SKM-1 treated with dmso at 0.1 percent for 144 hours (cell line): Measurements from ENCODE around the gene MMP28.

Experiments
- DNase-seq: peaks from one replicate; lab custom pipeline; 2025; ENCODE audit not compliant: unreplicated experiment; lab: John Stamatoyannopoulos, UW

Gene MMP28

GRCh38 chr17:35745246-35745645 is 50.2 kb downstream of the MMP28 start:
- no peak for DNase-seq

- DNase-seq = no peak
Observed at GRCh38 chr17:35744830-35745229, 50.6 kb downstream of the MMP28 start.

GRCh38 chr17:35743626-35744328 is 51.7 kb downstream of the MMP28 start:
- no peak for DNase-seq

GRCh38 chr17:35742896-35743477 is 52.5 kb downstream of the MMP28 start:
- DNase-seq = no peak

GRCh38 chr17:35742496-35742895 is 52.9 kb downstream of the MMP28 start:
- DNase-seq = no peak

GRCh38 chr17:35740997-35741931 is 54.2 kb downstream of the MMP28 start:
- DNase-seq = no peak

- no peak for DNase-seq
Observed at GRCh38 chr17:35740216-35740615, 55.2 kb downstream of the MMP28 start.

- DNase-seq = no peak
Observed at GRCh38 chr17:35738519-35739133, 56.8 kb downstream of the MMP28 start.

- no peak for DNase-seq
Observed at GRCh38 chr17:35736236-35736635, 59.2 kb downstream of the MMP28 start.

GRCh38 chr17:35735036-35735805 is 60.2 kb downstream of the MMP28 start:
- DNase-seq = no peak

GRCh38 chr17:35734396-35734795 is 61.0 kb downstream of the MMP28 start:
- no peak for DNase-seq

GRCh38 chr17:35733366-35733765 is 62.1 kb downstream of the MMP28 start:
- DNase-seq = no peak

- DNase-seq = no peak
Observed at GRCh38 chr17:35732806-35733136, 62.7 kb downstream of the MMP28 start.

- DNase-seq = no peak
Observed at GRCh38 chr17:35731917-35732805, 63.3 kb downstream of the MMP28 start.

- DNase-seq = no peak
Observed at GRCh38 chr17:35731239-35731916, 64.1 kb downstream of the MMP28 start, which contains the start of gene RASL10B. TSS of gene RASL10B (plus strand) at chr17:35731639. CDS start at chr17:35735185, 3,546 bp downstream.

GRCh38 chr17:35730400-35731005 is 64.9 kb downstream of the MMP28 start:
- no peak for DNase-seq

GRCh38 chr17:35729405-35729833 is 66.0 kb downstream of the MMP28 start:
- no peak for DNase-seq

- DNase-seq = no peak
Observed at GRCh38 chr17:35728551-35728950, 66.9 kb downstream of the MMP28 start.

- DNase-seq = no peak
Observed at GRCh38 chr17:35727635-35728034, 67.8 kb downstream of the MMP28 start.
